Measurements from ENCODE around the gene DCDC2C.

The DCDC2C gene

GRCh38 chr2:3753561-3753960 is 50.2 kb downstream of the DCDC2C start:
- Histone ChIP-seq H4K20me1 (ENCODE audit: insufficient read depth, low read length) (no peaks in the 10 kb centered on the region), H3K4me3 (ENCODE audit: low read depth, low read length, poor library complexity, severe bottlenecking) (no peak overlapping the region), H3K9me3 (ENCODE audit: low read length) (no peaks in the 10 kb centered on the region), H3K36me3 (ENCODE audit: insufficient read depth, low read length) (no peaks in the 10 kb centered on the region), H3K27me3 (ENCODE audit: insufficient read depth, low read length) (0 out of 2 replicates have a peak, but pooled peaks cover 4% of the 10 kb centered on the region), H3K4me1 (ENCODE audit: insufficient read depth, low read length, severe bottlenecking) (no peaks in the 10 kb centered on the region), H3K27ac (ENCODE audit: low read depth, low read length, poor library complexity, severe bottlenecking) (no peak overlapping the region), H3K9ac (ENCODE audit: low read length) (no peak overlapping the region), H3K79me2 (ENCODE audit: insufficient read depth, low read length) (no peaks in the 10 kb centered on the region), H3F3A (ENCODE audit: insufficient read depth, low read length) (no peaks in the 10 kb centered on the region), H2AFZ (ENCODE audit: low read length) (no peak overlapping the region), H3K4me2 (ENCODE audit: low read length) (no peak overlapping the region), H3K9me2 (ENCODE audit: low read depth, low read length) (no peaks in the 10 kb centered on the region)
- TF ChIP-seq EZH2 (IDR thresholded peaks at IDR 0.05; ENCODE audit: borderline replicate concordance, low read length) (no peak), CTCF (IDR thresholded peaks at IDR 0.05; ENCODE audit: low read length) (no peak)

GRCh38 chr2:3754280-3754679 is 50.9 kb downstream of the DCDC2C start:
- Histone ChIP-seq H3K9me3 (ENCODE audit: low read length) (no peaks in the 10 kb centered on the region), H3K4me1 (ENCODE audit: insufficient read depth, low read length, severe bottlenecking) (no peaks in the 10 kb centered on the region), H3K27me3 (ENCODE audit: insufficient read depth, low read length) (peaks cover 4% of the 10 kb centered on the region; the same call in 1 of the 2 replicates), H3K36me3 (ENCODE audit: insufficient read depth, low read length) (no peaks in the 10 kb centered on the region), H2AFZ (ENCODE audit: low read length) (no peak overlapping the region), H3K4me2 (ENCODE audit: low read length) (no peak overlapping the region), H3K79me2 (ENCODE audit: insufficient read depth, low read length) (no peaks in the 10 kb centered on the region), H3K9me2 (ENCODE audit: low read depth, low read length) (no peaks in the 10 kb centered on the region), H3K4me3 (ENCODE audit: low read depth, low read length, poor library complexity, severe bottlenecking) (no peak overlapping the region), H3K9ac (ENCODE audit: low read length) (no peak overlapping the region), H4K20me1 (ENCODE audit: insufficient read depth, low read length) (no peaks in the 10 kb centered on the region), H3F3A (ENCODE audit: insufficient read depth, low read length) (no peaks in the 10 kb centered on the region), H3K27ac (ENCODE audit: low read depth, low read length, poor library complexity, severe bottlenecking) (no peak overlapping the region)
- TF ChIP-seq EZH2 (IDR thresholded peaks at IDR 0.05; ENCODE audit: borderline replicate concordance, low read length) (no peak), CTCF (IDR thresholded peaks at IDR 0.05; ENCODE audit: low read length) (no peak)

GRCh38 chr2:3754795-3755194 is 51.4 kb downstream of the DCDC2C start:
- no peaks in the 10 kb centered on the region for H3K79me2 ChIP-seq (ENCODE audit: insufficient read depth, low read length)
- H3F3A ChIP-seq (ENCODE audit: insufficient read depth, low read length) = no peaks in the 10 kb centered on the region
- H2AFZ ChIP-seq (ENCODE audit: low read length) = no peak overlapping the region
- no peaks in the 10 kb centered on the region for H3K9me3 ChIP-seq (ENCODE audit: low read length)
- H4K20me1 ChIP-seq (ENCODE audit: insufficient read depth, low read length) = no peaks in the 10 kb centered on the region
- no peak overlapping the region for H3K9ac ChIP-seq (ENCODE audit: low read length)
- no peaks in the 10 kb centered on the region for H3K9me2 ChIP-seq (ENCODE audit: low read depth, low read length)
- H3K36me3 ChIP-seq (ENCODE audit: insufficient read depth, low read length) = no peaks in the 10 kb centered on the region
- no peaks in the 10 kb centered on the region for H3K4me1 ChIP-seq (ENCODE audit: insufficient read depth, low read length, severe bottlenecking)
- H3K27me3 ChIP-seq (ENCODE audit: insufficient read depth, low read length) = peaks cover 4% of the 10 kb centered on the region; the same call in 1 of the 2 replicates
- no peak overlapping the region for H3K27ac ChIP-seq (ENCODE audit: low read depth, low read length, poor library complexity, severe bottlenecking)
- TF ChIP-seq EZH2 (IDR thresholded peaks at IDR 0.05; ENCODE audit: borderline replicate concordance, low read length) (no peak), CTCF (IDR thresholded peaks at IDR 0.05; ENCODE audit: low read length) (no peak)
- no peak overlapping the region for H3K4me3 ChIP-seq (ENCODE audit: low read depth, low read length, poor library complexity, severe bottlenecking)
- no peak overlapping the region for H3K4me2 ChIP-seq (ENCODE audit: low read length)
